WTC11 (cell line): ENCODE results near the gene MAB21L1. TPM values are rescaled to one million over a fixed set of nuclear protein-coding genes. Genes with fewer than 3 reads are reported as not detected.

Experiments
- ATAC-seq: fragments of 200-7000 bp; cut with Tn5 transposase; 2 replicates; pipeline ENCODE4 v1.10.0; 2021; ENCODE audit warnings: mild to moderate bottlenecking, moderate library complexity
- CTCF ChIA-PET: fragments of 300-600 bp; sonication (Branson Sonifier 250); formaldehyde crosslinking; loops from one replicate; lab custom pipeline; 2021; ENCODE audit warnings: antibody characterized with exemption; lab: Charles Lee
- POLR2A ChIA-PET: fragments of 350-600 bp; sonication (Branson Sonifier 250); formaldehyde crosslinking; loops from one replicate; lab custom pipeline; 2021; ENCODE audit warnings: antibody characterized with exemption; lab: Charles Lee
- DNase-seq: peaks from one replicate; pipeline ENCODE4 v3.0.0; 2021; ENCODE audit warnings: low spot score
- H3K27ac Mint-ChIP-seq: 2 replicates; pipeline ENCODE4 v1.8.0; 2021; ENCODE audit warnings: mixed read lengths
- H3K27me3 Mint-ChIP-seq: 2 replicates; pipeline ENCODE4 v1.8.0; 2021; ENCODE audit warnings: low read depth, mild to moderate bottlenecking, moderate library complexity, mixed read lengths
- H3K36me3 Mint-ChIP-seq: 2 replicates; pipeline ENCODE4 v1.8.0; 2021; ENCODE audit warnings: mixed read lengths
- H3K4me1 Mint-ChIP-seq: 2 replicates; pipeline ENCODE4 v1.8.0; 2022; ENCODE audit warnings: mixed read lengths
- H3K4me3 Mint-ChIP-seq: 2 replicates; pipeline ENCODE4 v1.8.0; 2021; ENCODE audit warnings: mild to moderate bottlenecking, moderate library complexity, mixed read lengths
- H3K9me3 Mint-ChIP-seq: 2 replicates; pipeline ENCODE4 v1.8.0; 2021; ENCODE audit warnings: mixed read lengths
- CBFB ChIP-seq: sonication (generic); formaldehyde crosslinking; IDR thresholded peaks from 2 replicates; pipeline ENCODE4 v1.8.1; 2022; ENCODE audit warnings: mild to moderate bottlenecking, low read depth, missing genetic modification reagents
- FOXJ3 ChIP-seq: sonication (generic); formaldehyde crosslinking; IDR thresholded peaks from 2 replicates; pipeline ENCODE4 v1.9.0; 2021; ENCODE audit warnings: missing genetic modification reagents, mild to moderate bottlenecking, borderline replicate concordance
- GRHL2 ChIP-seq: fragments of 250-450 bp; sonication (Bioruptor Pico); IDR thresholded peaks from 2 replicates; pipeline ENCODE4 v1.8.0; 2022; ENCODE audit warnings: mild to moderate bottlenecking, moderate library complexity; ENCODE audit not compliant: insufficient replicate concordance, severe bottlenecking
- SOX15 ChIP-seq: fragments of 250-450 bp; sonication (Bioruptor Pico); IDR thresholded peaks from 2 replicates; pipeline ENCODE4 v1.9.0; 2021; ENCODE audit warnings: mild to moderate bottlenecking
- ZNF121 ChIP-seq: sonication (generic); formaldehyde crosslinking; IDR thresholded peaks from 2 replicates; pipeline ENCODE4 v1.8.0; 2023; ENCODE audit warnings: missing genetic modification reagents
- ZNF671 ChIP-seq: fragments of 250-450 bp; sonication (Bioruptor Pico); IDR thresholded peaks from 2 replicates; pipeline ENCODE4 v1.8.0; 2021; ENCODE audit warnings: mild to moderate bottlenecking
- total RNA-seq: library from RNA; stranded (reverse); gene quantifications from 3 replicates; pipeline ENCODE4 v1.2.3, GENCODE V29; 2021
- TF ChIP-seq, protein P1 (sequence below): fragments of 250-450 bp; sonication (Bioruptor Pico); IDR thresholded peaks from 2 replicates; pipeline ENCODE4 v1.8.0; 2021; ENCODE audit warnings: mild to moderate bottlenecking
- TF ChIP-seq, protein P2 (sequence below): sonication (generic); formaldehyde crosslinking; IDR thresholded peaks from 2 replicates; pipeline ENCODE4 v1.8.1; 2023; ENCODE audit warnings: mild to moderate bottlenecking, missing genetic modification reagents, moderate library complexity
- TF ChIP-seq, protein P3 (sequence below): sonication (generic); formaldehyde crosslinking; IDR thresholded peaks from 2 replicates; pipeline ENCODE4 v1.8.1; 2023; ENCODE audit warnings: mild to moderate bottlenecking, missing genetic modification reagents
- TF ChIP-seq, protein P4 (sequence below): sonication (generic); formaldehyde crosslinking; IDR thresholded peaks from 2 replicates; pipeline ENCODE4 v1.8.1; 2023; ENCODE audit warnings: mild to moderate bottlenecking, missing genetic modification reagents
- TF ChIP-seq, protein P5 (sequence below): fragments of 250-450 bp; sonication (Bioruptor Pico); IDR thresholded peaks from 2 replicates; pipeline ENCODE4 v2.1.2; 2022; ENCODE audit warnings: mild to moderate bottlenecking, moderate library complexity
- TF ChIP-seq, protein P6 (sequence below): sonication (generic); formaldehyde crosslinking; IDR thresholded peaks from 2 replicates; pipeline ENCODE4 v1.8.1; 2022; ENCODE audit warnings: mild to moderate bottlenecking, missing genetic modification reagents, moderate library complexity, borderline replicate concordance
- TF ChIP-seq, protein P7 (sequence below): sonication (generic); formaldehyde crosslinking; IDR thresholded peaks from 2 replicates; pipeline ENCODE4 v1.8.0; 2022; ENCODE audit warnings: missing genetic modification reagents
- TF ChIP-seq, protein P8 (sequence below): sonication (generic); formaldehyde crosslinking; IDR thresholded peaks from 2 replicates; pipeline ENCODE4 v1.8.0; 2022; ENCODE audit warnings: mild to moderate bottlenecking, missing genetic modification reagents

MAB21L1 gene
- total RNA-seq, 1 experiment from 2014 or later: 0.15 TPM

DNA sequence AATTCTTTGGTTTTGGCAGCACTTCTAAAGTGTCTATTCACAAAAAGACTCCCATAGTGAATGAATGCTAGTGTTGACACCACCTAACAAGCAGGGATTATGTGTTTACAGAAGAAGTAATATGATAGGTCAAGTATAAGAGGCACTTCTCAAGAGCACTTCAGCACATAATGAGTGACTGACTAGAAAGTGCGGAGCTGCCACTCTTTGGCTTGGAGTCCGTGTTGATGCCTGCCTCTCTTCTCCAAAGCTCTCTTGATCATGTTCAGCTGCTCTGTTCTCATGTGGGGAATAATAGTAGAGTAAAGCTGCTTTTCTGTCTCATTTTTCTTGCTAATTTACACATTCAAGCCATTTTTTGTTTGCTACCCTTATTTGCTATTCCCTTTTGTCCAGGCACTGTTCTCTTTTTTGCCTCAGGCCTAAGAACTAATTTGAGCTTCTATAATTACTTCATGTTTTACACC, 22.7 kb upstream of the MAB21L1 start:
- Mint-ChIP-seq H3K27ac (no peak overlapping the region), H3K9me3 (no peaks in the 10 kb centered on the region), H3K27me3 (no peaks in the 10 kb centered on the region), H3K4me1 (peaks cover 5% of the 10 kb centered on the region; the same call in 1 of the 2 replicates), H3K4me3 (no peak overlapping the region)
- CTCF ChIA-PET: no interaction called here
- POLR2A ChIA-PET: no interaction called here
- DNase-seq (no peak), ATAC-seq (no peak)
- no peak for TF ChIP-seq GRHL2 (CRISPR knock-in tag)
- TF ChIP-seq, protein P1, sequence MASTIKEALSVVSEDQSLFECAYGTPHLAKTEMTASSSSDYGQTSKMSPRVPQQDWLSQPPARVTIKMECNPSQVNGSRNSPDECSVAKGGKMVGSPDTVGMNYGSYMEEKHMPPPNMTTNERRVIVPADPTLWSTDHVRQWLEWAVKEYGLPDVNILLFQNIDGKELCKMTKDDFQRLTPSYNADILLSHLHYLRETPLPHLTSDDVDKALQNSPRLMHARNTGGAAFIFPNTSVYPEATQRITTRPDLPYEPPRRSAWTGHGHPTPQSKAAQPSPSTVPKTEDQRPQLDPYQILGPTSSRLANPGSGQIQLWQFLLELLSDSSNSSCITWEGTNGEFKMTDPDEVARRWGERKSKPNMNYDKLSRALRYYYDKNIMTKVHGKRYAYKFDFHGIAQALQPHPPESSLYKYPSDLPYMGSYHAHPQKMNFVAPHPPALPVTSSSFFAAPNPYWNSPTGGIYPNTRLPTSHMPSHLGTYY: no peak
- no peak for TF ChIP-seq FOXJ3 (CRISPR knock-in tag)
- TF ChIP-seq, protein P2, sequence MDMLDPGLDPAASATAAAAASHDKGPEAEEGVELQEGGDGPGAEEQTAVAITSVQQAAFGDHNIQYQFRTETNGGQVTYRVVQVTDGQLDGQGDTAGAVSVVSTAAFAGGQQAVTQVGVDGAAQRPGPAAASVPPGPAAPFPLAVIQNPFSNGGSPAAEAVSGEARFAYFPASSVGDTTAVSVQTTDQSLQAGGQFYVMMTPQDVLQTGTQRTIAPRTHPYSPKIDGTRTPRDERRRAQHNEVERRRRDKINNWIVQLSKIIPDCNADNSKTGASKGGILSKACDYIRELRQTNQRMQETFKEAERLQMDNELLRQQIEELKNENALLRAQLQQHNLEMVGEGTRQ (CRISPR knock-in tag): no peak
- no peak for TF ChIP-seq ZNF121 (CRISPR knock-in tag)
- TF ChIP-seq, protein P3, sequence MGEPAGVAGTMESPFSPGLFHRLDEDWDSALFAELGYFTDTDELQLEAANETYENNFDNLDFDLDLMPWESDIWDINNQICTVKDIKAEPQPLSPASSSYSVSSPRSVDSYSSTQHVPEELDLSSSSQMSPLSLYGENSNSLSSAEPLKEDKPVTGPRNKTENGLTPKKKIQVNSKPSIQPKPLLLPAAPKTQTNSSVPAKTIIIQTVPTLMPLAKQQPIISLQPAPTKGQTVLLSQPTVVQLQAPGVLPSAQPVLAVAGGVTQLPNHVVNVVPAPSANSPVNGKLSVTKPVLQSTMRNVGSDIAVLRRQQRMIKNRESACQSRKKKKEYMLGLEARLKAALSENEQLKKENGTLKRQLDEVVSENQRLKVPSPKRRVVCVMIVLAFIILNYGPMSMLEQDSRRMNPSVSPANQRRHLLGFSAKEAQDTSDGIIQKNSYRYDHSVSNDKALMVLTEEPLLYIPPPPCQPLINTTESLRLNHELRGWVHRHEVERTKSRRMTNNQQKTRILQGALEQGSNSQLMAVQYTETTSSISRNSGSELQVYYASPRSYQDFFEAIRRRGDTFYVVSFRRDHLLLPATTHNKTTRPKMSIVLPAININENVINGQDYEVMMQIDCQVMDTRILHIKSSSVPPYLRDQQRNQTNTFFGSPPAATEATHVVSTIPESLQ (CRISPR knock-in tag): no peak
- TF ChIP-seq, protein P4, sequence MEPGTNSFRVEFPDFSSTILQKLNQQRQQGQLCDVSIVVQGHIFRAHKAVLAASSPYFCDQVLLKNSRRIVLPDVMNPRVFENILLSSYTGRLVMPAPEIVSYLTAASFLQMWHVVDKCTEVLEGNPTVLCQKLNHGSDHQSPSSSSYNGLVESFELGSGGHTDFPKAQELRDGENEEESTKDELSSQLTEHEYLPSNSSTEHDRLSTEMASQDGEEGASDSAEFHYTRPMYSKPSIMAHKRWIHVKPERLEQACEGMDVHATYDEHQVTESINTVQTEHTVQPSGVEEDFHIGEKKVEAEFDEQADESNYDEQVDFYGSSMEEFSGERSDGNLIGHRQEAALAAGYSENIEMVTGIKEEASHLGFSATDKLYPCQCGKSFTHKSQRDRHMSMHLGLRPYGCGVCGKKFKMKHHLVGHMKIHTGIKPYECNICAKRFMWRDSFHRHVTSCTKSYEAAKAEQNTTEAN (CRISPR knock-in tag): no peak
- no peak for TF ChIP-seq CBFB (CRISPR knock-in tag)
- TF ChIP-seq SOX15 (CRISPR knock-in tag): no peak
- TF ChIP-seq, protein P5, sequence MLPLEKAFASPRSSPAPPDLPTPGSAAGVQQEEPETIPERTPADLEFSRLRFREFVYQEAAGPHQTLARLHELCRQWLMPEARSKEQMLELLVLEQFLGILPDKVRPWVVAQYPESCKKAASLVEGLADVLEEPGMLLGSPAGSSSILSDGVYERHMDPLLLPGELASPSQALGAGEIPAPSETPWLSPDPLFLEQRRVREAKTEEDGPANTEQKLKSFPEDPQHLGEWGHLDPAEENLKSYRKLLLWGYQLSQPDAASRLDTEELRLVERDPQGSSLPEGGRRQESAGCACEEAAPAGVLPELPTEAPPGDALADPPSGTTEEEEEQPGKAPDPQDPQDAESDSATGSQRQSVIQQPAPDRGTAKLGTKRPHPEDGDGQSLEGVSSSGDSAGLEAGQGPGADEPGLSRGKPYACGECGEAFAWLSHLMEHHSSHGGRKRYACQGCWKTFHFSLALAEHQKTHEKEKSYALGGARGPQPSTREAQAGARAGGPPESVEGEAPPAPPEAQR (CRISPR knock-in tag): no peak
- TF ChIP-seq, protein P6, sequence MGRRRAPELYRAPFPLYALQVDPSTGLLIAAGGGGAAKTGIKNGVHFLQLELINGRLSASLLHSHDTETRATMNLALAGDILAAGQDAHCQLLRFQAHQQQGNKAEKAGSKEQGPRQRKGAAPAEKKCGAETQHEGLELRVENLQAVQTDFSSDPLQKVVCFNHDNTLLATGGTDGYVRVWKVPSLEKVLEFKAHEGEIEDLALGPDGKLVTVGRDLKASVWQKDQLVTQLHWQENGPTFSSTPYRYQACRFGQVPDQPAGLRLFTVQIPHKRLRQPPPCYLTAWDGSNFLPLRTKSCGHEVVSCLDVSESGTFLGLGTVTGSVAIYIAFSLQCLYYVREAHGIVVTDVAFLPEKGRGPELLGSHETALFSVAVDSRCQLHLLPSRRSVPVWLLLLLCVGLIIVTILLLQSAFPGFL (CRISPR knock-in tag): no peak
- TF ChIP-seq, protein P7, sequence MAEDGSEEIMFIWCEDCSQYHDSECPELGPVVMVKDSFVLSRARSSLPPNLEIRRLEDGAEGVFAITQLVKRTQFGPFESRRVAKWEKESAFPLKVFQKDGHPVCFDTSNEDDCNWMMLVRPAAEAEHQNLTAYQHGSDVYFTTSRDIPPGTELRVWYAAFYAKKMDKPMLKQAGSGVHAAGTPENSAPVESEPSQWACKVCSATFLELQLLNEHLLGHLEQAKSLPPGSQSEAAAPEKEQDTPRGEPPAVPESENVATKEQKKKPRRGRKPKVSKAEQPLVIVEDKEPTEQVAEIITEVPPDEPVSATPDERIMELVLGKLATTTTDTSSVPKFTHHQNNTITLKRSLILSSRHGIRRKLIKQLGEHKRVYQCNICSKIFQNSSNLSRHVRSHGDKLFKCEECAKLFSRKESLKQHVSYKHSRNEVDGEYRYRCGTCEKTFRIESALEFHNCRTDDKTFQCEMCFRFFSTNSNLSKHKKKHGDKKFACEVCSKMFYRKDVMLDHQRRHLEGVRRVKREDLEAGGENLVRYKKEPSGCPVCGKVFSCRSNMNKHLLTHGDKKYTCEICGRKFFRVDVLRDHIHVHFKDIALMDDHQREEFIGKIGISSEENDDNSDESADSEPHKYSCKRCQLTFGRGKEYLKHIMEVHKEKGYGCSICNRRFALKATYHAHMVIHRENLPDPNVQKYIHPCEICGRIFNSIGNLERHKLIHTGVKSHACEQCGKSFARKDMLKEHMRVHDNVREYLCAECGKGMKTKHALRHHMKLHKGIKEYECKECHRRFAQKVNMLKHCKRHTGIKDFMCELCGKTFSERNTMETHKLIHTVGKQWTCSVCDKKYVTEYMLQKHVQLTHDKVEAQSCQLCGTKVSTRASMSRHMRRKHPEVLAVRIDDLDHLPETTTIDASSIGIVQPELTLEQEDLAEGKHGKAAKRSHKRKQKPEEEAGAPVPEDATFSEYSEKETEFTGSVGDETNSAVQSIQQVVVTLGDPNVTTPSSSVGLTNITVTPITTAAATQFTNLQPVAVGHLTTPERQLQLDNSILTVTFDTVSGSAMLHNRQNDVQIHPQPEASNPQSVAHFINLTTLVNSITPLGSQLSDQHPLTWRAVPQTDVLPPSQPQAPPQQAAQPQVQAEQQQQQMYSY: no peak
- TF ChIP-seq, protein P8, sequence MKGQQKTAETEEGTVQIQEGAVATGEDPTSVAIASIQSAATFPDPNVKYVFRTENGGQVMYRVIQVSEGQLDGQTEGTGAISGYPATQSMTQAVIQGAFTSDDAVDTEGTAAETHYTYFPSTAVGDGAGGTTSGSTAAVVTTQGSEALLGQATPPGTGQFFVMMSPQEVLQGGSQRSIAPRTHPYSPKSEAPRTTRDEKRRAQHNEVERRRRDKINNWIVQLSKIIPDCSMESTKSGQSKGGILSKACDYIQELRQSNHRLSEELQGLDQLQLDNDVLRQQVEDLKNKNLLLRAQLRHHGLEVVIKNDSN: no peak
- no peak for TF ChIP-seq ZNF671
- TF ChIP-seq, all 79 proteins: peak for 0
- H3K36me3 Mint-ChIP-seq: no peaks in the 10 kb centered on the region
